ENCODE measurements around the gene KCNA1. TPM values are rescaled to one million over a fixed set of nuclear protein-coding genes. Genes with fewer than 3 reads are reported as not detected.

The KCNA1 gene
- total and polyA plus RNA-seq, 2 of the 4 experiments (the other 2 are of a cell fraction) = not detected

GRCh38 chr12:4915752-4916151 is 6.0 kb downstream of the KCNA1 start:
- TF ChIP-seq RCOR1 (IDR thresholded peaks at IDR 0.05; ENCODE audit: insufficient replicate concordance, low read length) (no peak), NFE2L2 (IDR thresholded peaks at IDR 0.05; ENCODE audit: low read depth, low read length) (no peak)
- no peak overlapping the region for H3K4ac ChIP-seq (ENCODE audit: low read depth, low read length)
- H3K36me3 ChIP-seq (ENCODE audit: control insufficient read depth, insufficient read depth, low read length) = no peaks in the 10 kb centered on the region
- H3K23ac ChIP-seq (ENCODE audit: low read depth, low read length) = no peak overlapping the region
- no peaks in the 10 kb centered on the region for H3K9me1 ChIP-seq (ENCODE audit: insufficient read depth, low read length)
- H2AFZ ChIP-seq (replicated peaks; ENCODE audit: low read length, poor library complexity) = no peak overlapping the region
- H4K5ac ChIP-seq (ENCODE audit: low read depth, low read length) = no peak overlapping the region
- no peak overlapping the region for H4K91ac ChIP-seq (ENCODE audit: insufficient read depth, low read depth, low read length)
- H3K9ac ChIP-seq (ENCODE audit: low read depth, low read length) = no peak overlapping the region
- H3K27me3 ChIP-seq (ENCODE audit: control insufficient read depth, insufficient read depth, low read length) = peaks cover 21% of the 10 kb centered on the region
- no peak overlapping the region for H3K27ac ChIP-seq (ENCODE audit: insufficient read depth, low read length)
- in situ Hi-C loops (cut with MboI; ENCODE audit: low sequenced_read_pairs) (no loop called here), intact Hi-C loops (cut with micrococcal nuclease) (no loop called here), dilution Hi-C loops (cut with HindIII; ENCODE audit: low sequenced_read_pairs, unreplicated experiment) (no loop called here)
- H4K8ac ChIP-seq (ENCODE audit: low read depth in 2 of 2, low read length in 2 of 2) = no peak overlapping the region
- H2BK15ac ChIP-seq (ENCODE audit: low read depth, low read length) = no peak overlapping the region
- H2BK20ac ChIP-seq (ENCODE audit: low read depth, low read length) = no peak overlapping the region
- no peak overlapping the region for H2AK5ac ChIP-seq (ENCODE audit: low read depth, low read length)
- no peak overlapping the region for H3K4me2 ChIP-seq (ENCODE audit: low read depth, low read length)
- H2AK9ac ChIP-seq (replicated peaks; ENCODE audit: low read depth, low read length, poor library complexity) = no peak overlapping the region
- CTCF ChIA-PET = no interaction called here
- DNase-seq (no peak), ATAC-seq (ENCODE audit: low read depth) (no peak)
- no peak overlapping the region for H3K14ac ChIP-seq (replicated peaks; ENCODE audit: low read depth, low read length)
- H3K79me1 ChIP-seq (ENCODE audit: low read depth in 1 of 2, low read length in 2 of 2) = no peaks in the 10 kb centered on the region
- no peak overlapping the region for H3K56ac ChIP-seq (ENCODE audit: extremely low read depth, insufficient read depth, low read length)
- BruUV-seq (replicated peaks) = no TSS peak
- 86% methylated on average over 1 of the region's 4 CpGs; no CpG with 5 or more reads in 1 of the 2 experiments for WGBS, 2 experiments (ENCODE audit: extremely low coverage in 2 of 2, insufficient read length in 1 of 2)
- no peaks in the 10 kb centered on the region for H3K4me1 ChIP-seq (ENCODE audit: control insufficient read depth, insufficient read depth, low read length)
- POLR2A ChIA-PET (ENCODE audit: unreplicated experiment) = no interaction called here
- H4K20me1 ChIP-seq (ENCODE audit: insufficient read depth, low read length) = no peaks in the 10 kb centered on the region
- no peak overlapping the region for H3K18ac ChIP-seq (ENCODE audit: low read depth, low read length)
- peaks cover 5% of the 10 kb centered on the region; the same call in 1 of the 2 replicates for H3K9me3 ChIP-seq (ENCODE audit: control insufficient read depth, insufficient read depth, low read length)
- no peak overlapping the region for H3K4me3 ChIP-seq (ENCODE audit: insufficient read depth, low read depth, low read length)
- no peak overlapping the region for H2BK120ac ChIP-seq (ENCODE audit: low read depth, low read length)
- no peak overlapping the region for H2BK5ac ChIP-seq (ENCODE audit: low read depth, low read length, poor library complexity, severe bottlenecking)

Data from IMR-90 (cell line).